ENCODE measurements around the gene HIKESHI.

The HIKESHI gene

GRCh38 chr11:86395061-86395551, 93.1 kb downstream of the HIKESHI start:
- no peak for DNase-seq (ENCODE audit: low spot score)
- no peak for TF ChIP-seq CTCF (IDR thresholded peaks at IDR 0.05; ENCODE audit: extremely low read depth, missing control alignments)
